DMS153 (cell line): ENCODE data around the gene NACC2.

Experiments
- DNase-seq: peaks from one replicate; lab custom pipeline; 2025; lab: John Stamatoyannopoulos, UW

NACC2 gene

GRCh38 chr9:136055715-136056545 is 39.2 kb downstream of the NACC2 start:
- no peak for DNase-seq

DNA sequence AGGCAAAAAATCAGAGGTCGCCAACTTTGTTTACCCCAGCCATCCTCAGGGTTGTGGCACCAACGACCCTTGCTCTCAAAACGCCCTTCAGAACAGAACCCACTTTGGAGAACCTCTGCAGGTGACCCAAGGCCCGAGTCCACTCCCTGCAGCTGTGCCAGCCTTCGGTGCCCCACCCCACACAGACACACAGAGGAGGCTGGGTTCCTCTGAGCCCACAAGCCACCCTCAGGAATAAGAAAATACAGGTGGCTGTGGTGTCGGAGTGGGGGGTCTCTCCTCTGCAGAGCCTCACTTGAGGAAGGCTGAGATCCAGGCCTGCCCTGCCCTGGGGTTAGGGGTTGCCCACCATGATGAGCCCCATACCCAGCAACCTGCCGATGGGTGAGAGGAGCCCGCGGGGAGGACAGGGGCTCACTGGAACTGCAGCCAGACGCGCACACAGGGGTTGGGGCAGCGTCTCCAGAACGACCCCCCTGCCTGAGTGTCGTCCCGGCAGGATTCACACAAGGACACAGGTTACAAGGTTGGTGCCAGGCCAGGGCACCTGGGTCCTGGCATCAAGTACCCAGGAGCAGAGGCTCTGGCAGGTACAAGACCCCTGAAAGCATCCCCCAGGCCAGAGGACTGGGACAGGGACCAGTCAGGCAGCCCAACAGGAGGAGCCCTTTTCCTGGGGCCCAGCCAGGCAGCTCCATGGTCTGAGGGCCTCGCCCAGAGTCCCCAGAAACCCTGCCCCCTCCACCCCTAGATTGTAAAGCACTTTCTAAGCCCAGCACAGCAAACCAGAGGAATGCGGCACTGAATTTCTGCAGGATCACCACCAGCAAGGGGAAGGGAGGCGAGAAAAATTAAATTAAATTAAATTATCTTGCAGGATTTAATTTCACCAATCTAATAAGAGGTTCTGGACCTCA is 40.0 kb downstream of the NACC2 start:
- DNase-seq = no peak

DNA sequence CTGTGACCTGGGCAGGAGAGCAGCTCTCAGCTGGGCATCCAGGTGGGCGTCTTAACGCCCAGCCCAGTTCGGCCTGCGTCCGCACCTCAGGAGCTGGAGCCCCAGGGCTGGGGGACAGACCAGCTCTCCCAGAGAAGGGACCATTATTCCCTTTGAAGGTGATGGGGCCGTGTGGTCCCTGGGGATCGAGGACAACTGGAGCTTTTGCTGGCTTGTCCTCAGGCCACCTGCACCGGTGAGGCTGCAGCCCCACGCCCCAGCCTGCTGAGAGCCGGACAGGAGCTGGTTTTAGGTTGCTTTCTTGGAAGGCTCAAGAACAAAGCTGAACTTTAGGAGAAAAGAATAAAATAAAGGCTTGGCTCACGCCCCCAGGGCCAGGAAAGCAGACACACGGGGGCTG is 40.9 kb downstream of the NACC2 start:
- no peak for DNase-seq

- no peak for DNase-seq
These were observed 41.3 kb downstream of the NACC2 start for GRCh38 chr9:136053757-136054142.

GRCh38 chr9:136052991-136053756 is 41.9 kb downstream of the NACC2 start:
- peak; percentile 10 for DNase-seq

- DNase-seq = no peak
These were observed 42.6 kb downstream of the NACC2 start for GRCh38 chr9:136052472-136052880.

- DNase-seq = peak; percentile 91
These were observed 43.1 kb downstream of the NACC2 start for GRCh38 chr9:136051837-136052471.

GRCh38 chr9:136051453-136051836 is 43.6 kb downstream of the NACC2 start:
- no peak for DNase-seq

GRCh38 chr9:136050701-136051452 is 44.2 kb downstream of the NACC2 start:
- no peak for DNase-seq

GRCh38 chr9:136050266-136050700 is 44.8 kb downstream of the NACC2 start:
- DNase-seq = no peak

DNA sequence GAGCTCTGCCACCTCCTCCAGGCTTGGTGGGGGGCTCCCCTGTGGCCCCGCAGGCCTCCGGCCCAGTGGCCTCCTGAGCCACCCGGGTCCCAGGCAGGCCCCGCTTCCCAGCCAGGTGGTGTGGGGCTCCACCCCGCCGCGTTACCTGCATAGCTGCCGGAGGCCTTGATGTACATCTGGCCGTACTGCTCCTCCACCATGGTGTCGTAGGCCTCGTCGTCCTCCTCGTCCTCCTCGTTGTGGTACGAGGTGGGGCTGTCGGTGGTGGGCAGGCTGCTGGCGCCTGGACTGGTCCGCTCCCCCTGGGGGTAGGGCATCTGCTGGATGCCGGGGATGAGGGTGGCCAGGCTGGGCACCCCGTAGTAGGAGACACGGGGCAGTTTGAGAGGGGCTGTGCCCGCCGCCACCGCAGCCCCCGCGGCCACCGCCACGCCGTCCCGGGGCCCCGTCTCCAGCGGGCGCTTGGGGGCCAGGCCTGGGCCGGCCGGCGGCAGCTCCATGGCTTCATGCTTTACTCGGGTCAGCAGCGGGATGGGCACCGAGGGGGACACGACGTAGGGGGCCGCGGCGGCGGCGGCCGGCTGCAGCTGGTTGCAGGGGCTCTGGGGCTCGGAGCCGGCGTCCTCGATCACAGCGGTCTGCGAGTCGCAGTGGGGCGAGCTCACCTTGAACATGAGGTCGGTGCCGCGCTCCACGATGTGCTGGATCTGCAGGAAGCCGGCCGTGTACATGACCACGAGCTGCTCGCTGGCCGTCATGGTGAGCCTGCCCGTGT is 45.4 kb downstream of the NACC2 start:
- DNase-seq = no peak

DNA sequence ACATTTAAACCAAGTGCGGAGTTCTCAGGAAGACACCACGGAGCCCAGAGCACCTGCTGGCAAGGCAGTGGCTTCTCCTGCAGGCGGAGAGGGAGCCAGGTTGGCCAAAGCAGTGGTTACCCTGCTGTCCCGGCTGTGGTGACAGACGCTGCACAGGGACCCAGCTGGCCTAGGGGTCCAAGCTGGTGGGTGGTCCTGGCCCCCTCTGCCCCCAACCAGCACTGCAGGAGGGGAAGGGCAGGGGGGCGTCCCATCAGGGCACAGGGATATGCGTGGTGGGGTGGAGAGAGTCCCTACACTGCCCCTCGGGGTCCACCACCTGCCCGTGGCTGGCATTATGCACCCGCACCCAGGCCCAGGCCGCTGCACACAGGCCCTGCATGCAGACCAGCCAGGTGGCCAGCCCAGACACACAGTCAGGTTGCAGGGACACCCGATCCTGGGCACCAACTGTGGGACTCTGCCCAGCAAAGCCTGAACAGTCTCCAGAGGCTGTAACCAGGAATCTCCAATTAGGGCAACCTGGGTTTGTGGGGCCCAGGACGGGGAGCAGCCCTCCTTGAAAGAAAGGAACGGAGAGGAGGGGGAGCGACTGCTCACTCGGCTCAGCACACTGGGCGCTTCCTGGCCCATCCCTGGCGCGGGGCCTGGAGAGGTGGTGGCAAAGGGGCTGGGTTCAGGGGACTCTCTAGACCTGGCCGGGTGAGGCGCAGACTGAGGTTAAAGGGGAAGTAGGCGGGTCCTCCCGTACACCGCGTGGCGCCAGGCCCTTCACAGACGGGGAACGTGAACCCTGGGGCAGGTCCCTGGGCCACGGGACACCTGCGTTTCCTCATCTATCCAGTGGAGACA is 46.3 kb downstream of the NACC2 start:
- DNase-seq = no peak

DNA sequence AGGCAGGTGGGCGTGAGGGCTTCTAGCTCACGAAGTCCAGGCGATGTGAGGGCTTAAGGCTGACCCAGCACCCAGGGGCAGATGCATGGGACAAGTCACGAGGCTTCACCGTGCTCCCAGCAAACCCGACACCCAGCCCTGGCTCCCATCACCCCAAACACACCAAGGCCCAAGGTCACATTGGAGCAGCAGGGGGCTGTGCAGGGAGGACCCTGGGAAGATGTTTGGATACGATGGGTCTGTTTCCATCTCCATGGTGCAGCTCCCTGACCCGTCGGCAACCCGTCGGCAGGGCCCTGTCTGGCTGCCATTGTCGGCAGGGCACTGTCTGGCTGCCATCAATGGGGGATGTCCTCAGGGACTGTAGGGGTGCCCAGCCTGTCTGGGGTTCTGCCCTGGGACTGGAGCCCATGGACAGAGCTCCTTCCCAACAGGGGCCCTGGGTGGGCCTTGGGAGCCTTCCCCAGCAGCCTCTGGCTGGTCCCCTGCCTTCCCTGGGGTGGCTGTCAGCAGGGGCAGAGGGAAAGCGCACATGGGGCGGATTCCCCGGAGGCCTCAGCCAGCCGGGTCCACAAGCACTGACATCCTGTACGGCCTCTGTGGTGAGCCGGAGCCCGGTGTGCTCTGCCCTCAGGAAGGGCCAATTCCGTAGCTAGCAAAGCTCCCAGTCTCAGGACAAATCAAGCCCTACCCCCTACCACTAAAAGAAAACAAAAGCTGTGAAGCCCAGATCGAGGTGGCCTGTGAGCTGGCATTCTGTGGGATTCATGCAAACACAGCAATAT is 47.1 kb downstream of the NACC2 start:
- DNase-seq = no peak

DNA sequence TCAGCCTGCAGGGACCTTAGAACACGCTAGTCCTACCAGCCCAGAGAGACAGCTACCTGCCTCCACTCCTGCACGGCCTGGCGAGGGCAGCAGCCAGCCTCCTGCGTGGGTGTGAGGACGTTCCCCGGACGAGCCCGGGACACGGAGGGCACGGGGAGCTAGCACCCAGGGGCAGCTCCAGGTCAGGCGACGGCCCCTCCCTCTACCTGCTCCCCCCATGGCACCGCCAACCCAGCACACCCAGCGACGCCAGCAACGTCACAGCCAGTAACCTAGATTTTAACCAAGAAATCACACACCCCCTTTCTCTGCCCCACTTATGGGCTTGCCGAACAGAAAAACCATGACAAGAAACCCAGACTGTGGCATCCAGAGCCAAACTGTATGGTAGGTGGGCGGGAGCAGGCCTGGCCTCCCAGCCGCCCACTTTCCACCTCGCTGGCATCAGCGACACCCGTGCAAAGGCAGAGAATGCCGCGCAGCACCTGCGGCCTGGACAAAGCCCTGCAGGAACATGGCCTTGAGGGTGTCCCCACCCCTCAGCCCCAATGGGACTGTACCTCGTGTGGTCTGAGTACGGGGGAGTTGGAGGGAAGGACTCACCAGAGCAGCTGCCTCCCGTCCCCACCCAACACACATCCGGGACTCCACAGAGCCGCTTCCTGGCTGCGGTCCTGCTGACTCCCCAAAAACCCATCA is 47.9 kb downstream of the NACC2 start:
- no peak for DNase-seq

DNA sequence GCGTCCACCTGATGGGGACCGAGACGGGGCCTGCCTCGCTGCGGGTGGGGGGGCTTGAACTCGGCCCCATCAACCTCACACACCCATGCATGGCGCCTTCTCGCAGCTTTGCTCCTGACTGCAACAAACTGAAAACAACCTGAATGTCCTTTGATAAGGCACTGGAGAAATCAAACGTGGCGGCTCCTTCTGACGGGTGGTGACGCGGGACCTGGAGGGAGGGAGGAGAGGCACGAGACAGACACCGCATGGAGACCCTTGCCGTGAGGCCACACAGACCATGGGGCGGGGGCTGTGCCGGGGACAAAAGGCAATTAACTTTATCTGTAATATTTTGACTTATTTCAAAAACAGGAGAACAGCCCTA is 48.6 kb downstream of the NACC2 start:
- DNase-seq = no peak

GRCh38 chr9:136045595-136046553 is 49.2 kb downstream of the NACC2 start:
- DNase-seq = no peak
